Calu3 (cell line): Measurements from ENCODE around the gene PARVB. TPM values are rescaled to one million over a fixed set of nuclear protein-coding genes. Genes with fewer than 3 reads are reported as not detected.

Source experiments
- BruUV-seq: library from RNA; stranded (reverse); fragments of 400-500 nt; replicated peaks from 2 replicates; lab custom pipeline; 2021; lab: Mats Ljungman, UMichigan
- CTCF ChIA-PET: fragments of 300-600 bp; sonication (Branson Sonifier 250); formaldehyde crosslinking; loops from one replicate; lab custom pipeline; 2022; ENCODE audit warnings: antibody characterized with exemption; lab: Charles Lee
- DNase-seq: peaks from one replicate; pipeline ENCODE4 v3.0.0; 2022
- H3K27ac Mint-ChIP-seq: one replicate; pipeline ENCODE4 v1.8.0; 2022; ENCODE audit warnings: mixed read lengths; ENCODE audit not compliant: unreplicated experiment
- H3K27me3 Mint-ChIP-seq: one replicate; pipeline ENCODE4 v1.8.0; 2022; ENCODE audit warnings: mixed read lengths; ENCODE audit not compliant: unreplicated experiment
- H3K36me3 Mint-ChIP-seq: one replicate; pipeline ENCODE4 v1.8.0; 2022; ENCODE audit warnings: mild to moderate bottlenecking, moderate library complexity, mixed read lengths; ENCODE audit not compliant: insufficient read depth, unreplicated experiment
- H3K4me1 Mint-ChIP-seq: one replicate; pipeline ENCODE4 v1.8.0; 2022; ENCODE audit warnings: mild to moderate bottlenecking, low read depth, mixed read lengths; ENCODE audit not compliant: unreplicated experiment
- H3K4me3 Mint-ChIP-seq: one replicate; pipeline ENCODE4 v1.8.0; 2022; ENCODE audit warnings: mild to moderate bottlenecking, low read depth, moderate library complexity, mixed read lengths; ENCODE audit not compliant: unreplicated experiment
- H3K9me3 Mint-ChIP-seq: one replicate; pipeline ENCODE4 v1.8.0; 2022; ENCODE audit warnings: low read depth, mixed read lengths; ENCODE audit not compliant: unreplicated experiment
- CTCF ChIP-seq: fragments of 200-600 bp; IDR thresholded peaks from one replicate; pipeline ENCODE4 v1.8.0; 2022; ENCODE audit warnings: antibody characterized with exemption; ENCODE audit not compliant: unreplicated experiment
- intact Hi-C: fragments of 100-400 bp; cut with micrococcal nuclease; formaldehyde crosslinking; loops from one replicate; pipeline ENCODE4 v1.10.0; 2022; ENCODE audit not compliant: unreplicated experiment
- total RNA-seq: library from RNA; stranded (reverse); gene quantifications from 2 replicates; pipeline ENCODE4 v1.2.3, GENCODE V29; 2022

Gene PARVB
- total RNA-seq, 1 experiment from 2014 or later, result 15.6 TPM

- no peak for DNase-seq
- Mint-ChIP-seq H3K36me3 (peaks cover 33% of the 10 kb centered on the region), H3K9me3 (no peaks in the 10 kb centered on the region), H3K27me3 (no peaks in the 10 kb centered on the region), H3K27ac (no peak overlapping the region), H3K4me1 (no peaks in the 10 kb centered on the region), H3K4me3 (no peak overlapping the region)
- intact Hi-C loops, result no loop called here
- CTCF ChIA-PET, result interaction anchor here (1.5 kb wide), 1 partner anchor 91 kb away, joined by 3 read pairs; no protein-coding TSS in a partner anchor
- no TSS peak for BruUV-seq
- no peak for TF ChIP-seq CTCF
These were observed 28.9 kb upstream of the PARVB start for GRCh38 chr22:43995057-43995685.

GRCh38 chr22:43995798-43996169, 28.3 kb upstream of the PARVB start:
- no peak for TF ChIP-seq CTCF
- no peak for DNase-seq
- BruUV-seq, result no TSS peak
- CTCF ChIA-PET, result no interaction called here
- Mint-ChIP-seq H3K36me3 (peaks cover 27% of the 10 kb centered on the region), H3K4me3 (no peak overlapping the region), H3K9me3 (no peaks in the 10 kb centered on the region), H3K27ac (no peak overlapping the region), H3K27me3 (no peaks in the 10 kb centered on the region), H3K4me1 (no peaks in the 10 kb centered on the region)
- intact Hi-C loops, result no loop called here

- Mint-ChIP-seq H3K27me3 (no peaks in the 10 kb centered on the region), H3K4me1 (no peaks in the 10 kb centered on the region), H3K27ac (no peak overlapping the region), H3K9me3 (no peaks in the 10 kb centered on the region), H3K4me3 (no peak overlapping the region), H3K36me3 (peaks cover 24% of the 10 kb centered on the region)
- intact Hi-C loops, result no loop called here
- no peak for DNase-seq
- TF ChIP-seq CTCF, result no peak
- no TSS peak for BruUV-seq
- CTCF ChIA-PET, result no interaction called here
These were observed 27.7 kb upstream of the PARVB start for GRCh38 chr22:43996170-43996980.

GRCh38 chr22:43996981-43997265, 27.2 kb upstream of the PARVB start:
- no peaks in the 10 kb centered on the region for H3K9me3 Mint-ChIP-seq
- CTCF ChIA-PET, result no interaction called here
- peaks cover 19% of the 10 kb centered on the region for H3K36me3 Mint-ChIP-seq
- H3K4me1 Mint-ChIP-seq, result no peaks in the 10 kb centered on the region
- H3K27ac Mint-ChIP-seq, result no peak overlapping the region
- H3K4me3 Mint-ChIP-seq, result no peak overlapping the region
- BruUV-seq, result no TSS peak
- DNase-seq, result no peak
- intact Hi-C loops, result no loop called here
- no peak for TF ChIP-seq CTCF
- H3K27me3 Mint-ChIP-seq, result no peaks in the 10 kb centered on the region
